Colonic mucosa (tissue), 4 donors: ENCODE measurements around the gene IMP3. TPM values are rescaled to one million over a fixed set of nuclear protein-coding genes. Genes with fewer than 3 reads are reported as not detected.

Experiments
- DNase-seq: peaks from one replicate; pipeline ENCODE4 v3.0.0-alpha.2; 2020
- H3K27ac ChIP-seq: fragments of 200-600 bp; one replicate; pipeline ENCODE4 v1.8.0; 2021
- H3K27me3 ChIP-seq: fragments of 200-600 bp; one replicate; pipeline ENCODE4 v1.8.0; 2021
- H3K36me3 ChIP-seq: fragments of 200-600 bp; one replicate; pipeline ENCODE4 v1.8.0; 2021
- H3K4me1 ChIP-seq: fragments of 200-600 bp; one replicate; pipeline ENCODE4 v1.8.0; 2021; ENCODE audit warnings: mild to moderate bottlenecking
- H3K4me3 ChIP-seq: fragments of 200-600 bp; one replicate; pipeline ENCODE4 v1.8.0; 2021
- H3K9ac ChIP-seq, 2 donors: one replicate each; pipeline ENCODE4 v1.7.0; 2013; ENCODE audit warnings: control low read depth in 2 of 2, low read depth in 2 of 2, low read length in 2 of 2
- H3K9me3 ChIP-seq: fragments of 200-600 bp; one replicate; pipeline ENCODE4 v1.8.0; 2021
- intact Hi-C: fragments of 100-400 bp; cut with DNase I; formaldehyde crosslinking; loops from one replicate; pipeline ENCODE4 v1.14.1; 2022
- total RNA-seq, 2 donors: library from RNA; stranded (reverse); fragmentation: NEBNext Ultra II Directional in 1 of 2; extraction: Animal tissue kit (Norgen Biotek cat#: 25700) in 1 of 2; gene quantifications; one replicate each; pipeline ENCODE4 v1.2.1, GENCODE V29; 2021
- TF ChIP-seq, protein P1 (sequence below): fragments of 200-600 bp; IDR thresholded peaks from one replicate; pipeline ENCODE4 v1.8.0; 2022; ENCODE audit warnings: antibody characterized with exemption, mild to moderate bottlenecking
- donor health status: healthy.
- donor health status: DM: no; HTN: no; CAD: no.
- donor health status: DM: no; HTN: no; CAD: no.

The IMP3 gene
- total RNA-seq, 2 donors from 2014 or later, result 55.3 to 94.6 TPM

DNA sequence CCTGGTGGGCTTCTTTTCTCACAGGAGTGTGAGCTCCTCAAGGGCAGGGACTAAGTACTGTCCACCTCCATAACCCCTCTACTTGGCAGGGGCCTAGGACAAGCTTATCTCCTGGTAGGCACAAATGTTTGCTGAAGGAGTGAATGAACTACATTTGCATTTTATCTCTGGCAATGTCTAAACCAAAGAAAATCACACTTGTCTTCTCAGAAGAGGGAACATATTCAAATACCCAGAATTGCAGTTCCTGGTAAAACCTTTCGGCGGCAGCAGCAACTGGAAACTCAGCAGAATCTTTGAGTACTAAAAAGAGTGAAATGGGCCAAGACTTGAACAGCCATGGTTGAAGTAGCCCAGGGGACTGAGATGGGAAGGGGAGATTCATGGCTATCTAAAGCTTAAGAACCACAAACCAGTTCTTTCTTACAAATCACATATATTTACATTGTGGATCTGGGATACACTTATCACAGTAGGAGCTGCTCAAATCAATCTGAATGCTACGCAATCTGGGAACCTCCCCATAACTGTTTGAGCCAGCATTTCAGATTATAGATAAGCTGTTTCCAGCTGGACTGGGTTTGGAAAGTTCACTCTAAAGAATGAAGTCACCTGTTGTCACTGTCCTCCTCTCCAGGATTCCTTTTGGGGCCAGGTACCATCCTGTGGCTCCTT, 42.2 kb downstream of the IMP3 start:
- intact Hi-C loops, result no loop called here
- no peak for DNase-seq
- no peak overlapping the region for H3K27ac ChIP-seq

DNA sequence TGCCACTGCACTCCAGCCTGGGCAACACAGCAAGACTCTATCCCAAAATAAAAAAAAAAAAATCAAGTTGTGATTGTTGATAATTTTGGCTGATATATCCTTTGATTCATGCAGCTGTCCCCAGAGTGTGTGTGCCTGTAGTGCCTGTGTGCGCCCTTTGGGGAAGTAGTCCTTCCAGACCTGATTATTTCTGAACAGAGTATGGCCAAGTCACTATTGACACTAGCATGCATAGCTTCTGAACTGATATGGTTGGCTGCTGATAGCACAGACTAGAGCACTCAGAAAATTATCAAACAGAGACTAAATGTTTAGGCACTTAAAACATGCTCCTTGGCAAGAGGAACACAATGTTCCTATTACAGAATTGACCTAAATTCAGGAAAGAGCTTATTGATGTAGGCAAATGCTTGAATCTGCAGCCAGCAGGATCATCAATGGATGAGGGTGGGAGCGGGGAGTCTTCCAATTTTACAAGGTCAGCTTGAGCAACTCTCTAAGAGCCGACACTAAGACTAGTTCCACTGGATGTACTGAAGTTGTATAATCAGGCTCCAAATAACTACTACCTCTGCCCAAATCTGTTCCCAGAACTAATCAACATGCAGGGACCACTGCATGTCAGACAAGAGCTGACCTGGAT, 43.2 kb downstream of the IMP3 start:
- Histone ChIP-seq H3K27ac (no peak overlapping the region), H3K27me3 (no peaks in the 10 kb centered on the region), H3K4me1 (no peaks in the 10 kb centered on the region), H3K36me3 (peaks cover 7% of the 10 kb centered on the region), H3K4me3 (no peak overlapping the region), H3K9me3 (no peaks in the 10 kb centered on the region), H3K9ac (no peak overlapping the region)
- no peak for DNase-seq
- TF ChIP-seq, protein P1, sequence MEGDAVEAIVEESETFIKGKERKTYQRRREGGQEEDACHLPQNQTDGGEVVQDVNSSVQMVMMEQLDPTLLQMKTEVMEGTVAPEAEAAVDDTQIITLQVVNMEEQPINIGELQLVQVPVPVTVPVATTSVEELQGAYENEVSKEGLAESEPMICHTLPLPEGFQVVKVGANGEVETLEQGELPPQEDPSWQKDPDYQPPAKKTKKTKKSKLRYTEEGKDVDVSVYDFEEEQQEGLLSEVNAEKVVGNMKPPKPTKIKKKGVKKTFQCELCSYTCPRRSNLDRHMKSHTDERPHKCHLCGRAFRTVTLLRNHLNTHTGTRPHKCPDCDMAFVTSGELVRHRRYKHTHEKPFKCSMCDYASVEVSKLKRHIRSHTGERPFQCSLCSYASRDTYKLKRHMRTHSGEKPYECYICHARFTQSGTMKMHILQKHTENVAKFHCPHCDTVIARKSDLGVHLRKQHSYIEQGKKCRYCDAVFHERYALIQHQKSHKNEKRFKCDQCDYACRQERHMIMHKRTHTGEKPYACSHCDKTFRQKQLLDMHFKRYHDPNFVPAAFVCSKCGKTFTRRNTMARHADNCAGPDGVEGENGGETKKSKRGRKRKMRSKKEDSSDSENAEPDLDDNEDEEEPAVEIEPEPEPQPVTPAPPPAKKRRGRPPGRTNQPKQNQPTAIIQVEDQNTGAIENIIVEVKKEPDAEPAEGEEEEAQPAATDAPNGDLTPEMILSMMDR, result no peak
- intact Hi-C loops, result no loop called here

More for the DNA sequence above, 42.2 kb downstream of the IMP3 start:
- no peak overlapping the region for H3K4me3 ChIP-seq
- no peaks in the 10 kb centered on the region for H3K9me3 ChIP-seq
- no peaks in the 10 kb centered on the region for H3K4me1 ChIP-seq
- no peaks in the 10 kb centered on the region for H3K27me3 ChIP-seq
- TF ChIP-seq, protein P1, result peak; percentile 23
- peaks cover 7% of the 10 kb centered on the region for H3K36me3 ChIP-seq
- no peak overlapping the region for H3K9ac ChIP-seq

DNA sequence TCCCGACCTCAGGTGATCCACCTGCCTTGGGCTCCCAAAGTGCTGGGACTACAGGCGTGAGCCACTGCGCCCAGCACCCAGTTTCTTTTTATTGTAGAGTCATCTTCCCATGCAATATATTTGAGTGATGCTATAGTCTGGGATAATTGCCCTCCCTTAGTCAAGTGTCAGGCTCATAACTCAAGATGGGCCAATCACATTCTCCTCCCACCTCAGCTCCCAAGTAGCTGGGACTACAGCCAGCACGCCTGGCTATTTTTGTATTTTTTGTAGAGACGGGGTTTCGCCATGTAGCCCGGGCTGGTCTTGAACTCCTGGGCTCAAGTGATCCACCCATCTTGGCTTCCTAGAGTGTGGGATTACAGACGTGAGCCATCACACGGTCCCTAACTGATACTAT, 45.7 kb downstream of the IMP3 start:
- Histone ChIP-seq H3K4me1 (no peaks in the 10 kb centered on the region), H3K27ac (no peak overlapping the region), H3K9me3 (no peaks in the 10 kb centered on the region), H3K9ac (no peak overlapping the region), H3K4me3 (no peak overlapping the region), H3K27me3 (no peaks in the 10 kb centered on the region), H3K36me3 (peaks cover 7% of the 10 kb centered on the region)
- TF ChIP-seq, protein P1, result no peak
- intact Hi-C loops, result no loop called here
- no peak for DNase-seq

DNA sequence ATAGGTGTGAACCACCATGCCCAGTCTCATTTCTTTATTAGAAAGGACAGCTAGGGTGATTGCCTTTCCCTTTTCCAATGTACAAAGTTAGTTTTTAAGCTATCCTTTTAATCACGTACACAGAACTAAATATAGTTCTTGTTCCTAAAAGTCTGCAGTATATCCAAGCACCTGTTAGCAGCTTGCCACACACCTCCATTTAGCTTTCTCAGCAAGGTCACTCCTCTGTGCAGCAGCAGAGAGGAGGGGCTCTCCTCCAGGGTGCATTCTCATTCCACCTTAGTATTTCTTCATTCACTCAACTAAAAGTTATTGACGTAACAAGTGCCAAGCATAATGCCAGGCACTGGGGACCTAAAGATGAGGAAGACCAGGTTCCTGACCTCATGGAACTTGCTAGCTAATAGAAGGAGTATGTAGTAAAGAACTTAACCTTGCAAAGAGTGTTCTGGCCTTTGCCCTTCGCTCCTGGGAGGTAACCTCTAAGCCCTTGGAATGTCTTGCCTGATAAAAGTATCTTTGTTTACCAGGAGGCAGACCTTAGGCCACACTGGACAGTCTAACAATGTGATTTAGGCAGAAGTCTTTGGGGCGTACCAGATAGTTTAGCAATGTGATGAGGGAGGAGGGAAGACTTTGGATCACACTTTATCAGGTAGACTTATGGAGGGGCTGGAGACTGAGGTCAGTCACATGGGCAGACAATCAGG, 48.2 kb downstream of the IMP3 start:
- Histone ChIP-seq H3K4me1 (no peaks in the 10 kb centered on the region), H3K9me3 (no peaks in the 10 kb centered on the region), H3K36me3 (no peaks in the 10 kb centered on the region), H3K9ac (no peak overlapping the region), H3K27me3 (no peaks in the 10 kb centered on the region), H3K4me3 (no peak overlapping the region), H3K27ac (no peak overlapping the region)
- DNase-seq, result no peak
- TF ChIP-seq, protein P1, result no peak
- intact Hi-C loops, result no loop called here

DNA sequence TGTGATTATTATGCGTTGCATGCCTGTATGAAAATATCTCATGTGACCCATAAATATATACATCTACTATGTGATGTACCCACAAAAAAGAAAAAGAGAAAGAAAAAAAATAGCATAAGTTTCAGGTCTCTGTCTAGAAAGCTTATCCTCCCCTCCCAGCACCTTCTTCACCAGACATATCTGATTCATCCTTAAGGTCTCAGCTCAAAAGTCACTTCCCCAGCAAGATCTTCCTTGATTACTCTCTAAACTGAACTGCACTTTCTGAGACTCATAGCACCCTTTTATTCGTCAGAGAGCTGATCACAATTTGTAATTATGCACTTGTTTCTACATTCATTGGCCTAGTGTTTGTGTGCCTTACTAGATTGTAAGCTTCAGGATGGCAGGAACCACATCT, 49.8 kb downstream of the IMP3 start:
- no peaks in the 10 kb centered on the region for H3K4me1 ChIP-seq
- H3K36me3 ChIP-seq, result no peaks in the 10 kb centered on the region
- H3K9me3 ChIP-seq, result no peaks in the 10 kb centered on the region
- no peak for DNase-seq
- no peaks in the 10 kb centered on the region for H3K27me3 ChIP-seq
- intact Hi-C loops, result no loop called here
- no peak overlapping the region for H3K4me3 ChIP-seq
- TF ChIP-seq, protein P1, result no peak
- no peak overlapping the region for H3K9ac ChIP-seq
- H3K27ac ChIP-seq, result no peak overlapping the region

Other genes starting within 250 kb of the IMP3 start
- gene SIN3A, start 188.5 kb downstream of the IMP3 start, total RNA-seq, result 10 to 100 TPM; 51.4 to 54.3 TPM
- gene PTPN9, start 60.9 kb downstream of the IMP3 start, total RNA-seq, result 10 to 100 TPM; 31.1 to 32.3 TPM
- gene SNUPN, start 14.5 kb downstream of the IMP3 start, total RNA-seq, result 10 to 100 TPM; 19.1 to 20.7 TPM
- gene SNX33, start 7.7 kb upstream of the IMP3 start, total RNA-seq, result 10 to 100 TPM; 26.2 to 28.1 TPM
- gene CSPG4, start 72.6 kb upstream of the IMP3 start, total RNA-seq, result 10 to 100 TPM in 1 of 2 donors, 1 to 10 TPM in 1; 2.1 to 12.7 TPM
- gene UBE2Q2, start 203.2 kb upstream of the IMP3 start, total RNA-seq, result 10 to 100 TPM; 16.6 to 25.1 TPM